ENCODE data around the gene TMEM135. TPM values are rescaled to one million over a fixed set of nuclear protein-coding genes. Genes with fewer than 3 reads are reported as not detected.
A peak's percentile ranks its signal among the peaks of the same experiment; 100 is the strongest.
"Not testable (repeated sequence)": the region's sequence is repeated elsewhere in the genome, so short reads cannot be mapped to it uniquely, and the experiment has no call there.

The TMEM135 gene
- total RNA-seq, 2 experiments from 2014 or later = 30.1 to 30.8 TPM

DNA sequence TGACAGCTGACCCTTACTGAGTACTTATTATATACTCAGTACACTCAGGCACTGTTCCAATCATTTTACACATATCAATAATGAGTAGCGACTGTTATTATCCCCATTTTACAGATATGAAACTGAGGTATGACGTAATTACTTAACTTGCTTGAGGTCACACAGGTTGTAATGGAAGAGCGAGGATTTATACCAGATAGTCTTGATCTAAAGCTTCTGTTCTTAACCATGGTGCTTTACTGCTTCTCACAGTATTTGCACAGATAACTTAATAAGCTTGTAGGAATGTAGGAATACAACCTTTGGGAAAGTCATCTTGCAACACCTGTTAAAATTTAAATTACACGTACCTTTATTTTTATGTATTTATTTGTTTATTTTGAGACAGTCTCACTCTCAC is 31.7 kb upstream of the TMEM135 start:
- no peak for ATAC-seq
- H3K4me3 Mint-ChIP-seq = no peak overlapping the region
- no peaks in the 10 kb centered on the region for H3K9me3 Mint-ChIP-seq (ENCODE audit: low read depth)
- no peak for DNase-seq
- peaks cover 20% of the 10 kb centered on the region for H3K4me1 Mint-ChIP-seq
- no peaks in the 10 kb centered on the region for H3K36me3 Mint-ChIP-seq
- H3K27me3 Mint-ChIP-seq = no peaks in the 10 kb centered on the region
- CTCF ChIA-PET = no interaction called here
- no peak overlapping the region for H3K27ac Mint-ChIP-seq

- Mint-ChIP-seq H3K27ac (no peak overlapping the region), H3K4me1 (peaks cover 15% of the 10 kb centered on the region), H3K36me3 (no peaks in the 10 kb centered on the region), H3K9me3 (ENCODE audit: low read depth) (no peaks in the 10 kb centered on the region), H3K27me3 (no peaks in the 10 kb centered on the region), H3K4me3 (no peak overlapping the region)
- ATAC-seq (no peak), DNase-seq (no peak)
- CTCF ChIA-PET = no interaction called here
These were observed 29.8 kb upstream of the TMEM135 start for GRCh38 chr11:87007963-87008362.

GRCh38 chr11:87012089-87012488 is 25.6 kb upstream of the TMEM135 start:
- CTCF ChIA-PET = interaction anchor here (1.1 kb wide), 1 partner anchor 251 kb away, joined by 3 read pairs; no protein-coding TSS in a partner anchor

GRCh38 chr11:87012673-87013072 is 25.1 kb upstream of the TMEM135 start:
- ATAC-seq = no peak
- CTCF ChIA-PET = interaction anchor here (1.1 kb wide), 1 partner anchor 250 kb away, joined by 3 read pairs; no protein-coding TSS in a partner anchor

More at GRCh38 chr11:87012089-87012488, 25.6 kb upstream of the TMEM135 start:
- ATAC-seq (no peak), DNase-seq (no peak)
- no peak overlapping the region for H3K27ac Mint-ChIP-seq
- H3K4me1 Mint-ChIP-seq = peaks cover 10% of the 10 kb centered on the region
- H3K27me3 Mint-ChIP-seq = no peaks in the 10 kb centered on the region
- no peak overlapping the region for H3K4me3 Mint-ChIP-seq
- no peaks in the 10 kb centered on the region for H3K36me3 Mint-ChIP-seq
- H3K9me3 Mint-ChIP-seq (ENCODE audit: low read depth) = no peaks in the 10 kb centered on the region

DNA sequence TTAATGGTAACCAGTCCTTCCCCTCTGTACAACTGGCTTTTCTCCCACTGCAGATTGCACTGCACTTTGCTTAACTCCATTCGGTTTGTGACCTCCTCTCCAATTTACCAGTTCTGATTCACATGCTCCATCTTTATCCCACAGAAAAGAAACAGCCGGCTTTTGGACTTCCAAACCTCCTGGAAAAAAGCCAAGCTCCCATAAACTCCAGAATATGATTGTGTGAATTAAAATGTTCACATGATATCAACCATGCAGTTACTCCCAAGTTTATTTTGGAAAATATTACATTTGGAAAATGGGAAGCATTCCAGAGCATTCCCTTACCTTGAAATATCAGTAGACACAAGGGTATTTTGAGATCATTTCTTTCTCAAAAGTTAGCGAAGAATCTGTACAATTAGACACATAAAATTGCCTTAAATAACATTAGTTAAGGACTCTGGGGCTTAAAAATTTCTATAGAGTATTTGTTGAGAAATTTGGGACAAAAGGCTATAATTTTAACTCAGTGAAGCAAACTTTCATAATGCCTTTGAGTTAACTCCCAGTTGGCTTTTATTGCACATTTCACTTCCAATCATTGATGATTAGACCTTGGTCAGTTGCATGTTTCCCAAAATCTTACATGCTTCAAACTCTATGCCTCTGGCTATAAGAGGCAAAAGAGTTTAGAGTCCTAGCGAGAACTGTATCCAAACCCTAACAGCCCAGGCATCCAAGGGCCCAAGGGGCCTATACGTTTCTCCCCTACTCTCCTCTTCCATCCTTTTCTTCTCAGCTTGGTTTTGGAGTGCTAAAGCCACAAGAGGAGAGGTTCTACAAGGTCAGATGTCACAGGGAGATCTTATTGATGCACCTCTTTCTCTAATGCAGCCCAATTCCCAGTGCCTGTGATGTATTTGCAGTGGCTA is 23.6 kb upstream of the TMEM135 start:
- H3K36me3 Mint-ChIP-seq = no peaks in the 10 kb centered on the region
- no peaks in the 10 kb centered on the region for H3K9me3 Mint-ChIP-seq (ENCODE audit: low read depth)

More at GRCh38 chr11:87012673-87013072, 25.1 kb upstream of the TMEM135 start:
- Mint-ChIP-seq H3K9me3 (ENCODE audit: low read depth) (no peaks in the 10 kb centered on the region), H3K27me3 (no peaks in the 10 kb centered on the region), H3K36me3 (no peaks in the 10 kb centered on the region), H3K4me3 (no peak overlapping the region), H3K27ac (no peak overlapping the region), H3K4me1 (peaks cover 10% of the 10 kb centered on the region)
- no peak for DNase-seq

GRCh38 chr11:87015645-87016044 is 22.1 kb upstream of the TMEM135 start:
- Mint-ChIP-seq H3K9me3 (ENCODE audit: low read depth) (no peaks in the 10 kb centered on the region), H3K27me3 (no peaks in the 10 kb centered on the region), H3K4me3 (no peak overlapping the region), H3K36me3 (no peaks in the 10 kb centered on the region), H3K27ac (no peak overlapping the region), H3K4me1 (peaks cover 15% of the 10 kb centered on the region)
- CTCF ChIA-PET = interaction anchor here (0.8 kb wide), 1 partner anchor 406 kb away, joined by 3 read pairs; no protein-coding TSS in a partner anchor
- DNase-seq (no peak), ATAC-seq (no peak)

More for the DNA sequence above, 23.6 kb upstream of the TMEM135 start:
- H3K27ac Mint-ChIP-seq = no peak overlapping the region
- H3K27me3 Mint-ChIP-seq = no peaks in the 10 kb centered on the region
- CTCF ChIA-PET = no interaction called here
- no peak for DNase-seq
- ATAC-seq = no peak
- peaks cover 10% of the 10 kb centered on the region for H3K4me1 Mint-ChIP-seq
- H3K4me3 Mint-ChIP-seq = no peak overlapping the region

DNA sequence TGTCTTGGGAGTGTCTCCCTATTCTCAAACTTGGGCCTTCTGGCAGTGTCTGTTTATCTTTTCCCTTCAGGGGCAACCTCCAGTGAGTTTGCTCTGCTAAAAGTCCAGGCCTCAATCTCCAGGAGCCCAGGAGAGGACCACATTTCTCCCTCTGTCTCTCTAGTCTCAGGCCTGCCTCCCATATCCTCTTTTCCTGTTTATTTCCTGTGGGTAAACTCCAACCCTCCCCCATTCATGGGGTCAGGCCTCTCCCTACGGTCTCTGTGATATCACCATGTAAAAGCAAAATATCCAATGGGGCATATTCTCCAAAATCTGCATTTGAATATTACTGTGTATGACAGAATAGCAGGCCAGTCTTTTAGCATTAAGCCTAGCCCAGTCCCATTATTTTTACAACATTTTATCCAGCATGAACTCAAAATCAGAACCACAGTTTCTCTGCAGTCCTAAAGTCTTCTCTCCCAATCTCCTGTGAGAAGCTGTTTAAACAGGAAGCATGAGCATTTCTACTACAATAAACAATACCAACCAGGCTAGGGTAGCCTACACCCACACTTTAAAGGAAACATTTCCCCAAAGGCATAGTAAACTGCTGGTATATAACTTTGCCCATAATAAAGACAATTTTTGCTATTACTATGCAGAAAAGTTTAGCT is 18.0 kb upstream of the TMEM135 start:
- Mint-ChIP-seq H3K4me3 (no peak overlapping the region), H3K36me3 (no peaks in the 10 kb centered on the region), H3K4me1 (peaks cover 27% of the 10 kb centered on the region), H3K27ac (no peak overlapping the region), H3K9me3 (ENCODE audit: low read depth) (no peaks in the 10 kb centered on the region), H3K27me3 (no peaks in the 10 kb centered on the region)
- CTCF ChIA-PET = no interaction called here
- DNase-seq (no peak), ATAC-seq (no peak)

GRCh38 chr11:87020336-87020735 is 17.4 kb upstream of the TMEM135 start:
- CTCF ChIA-PET = no interaction called here
- ATAC-seq (no peak), DNase-seq (no peak)
- Mint-ChIP-seq H3K4me3 (no peak overlapping the region), H3K27me3 (no peaks in the 10 kb centered on the region), H3K4me1 (peaks cover 27% of the 10 kb centered on the region), H3K27ac (no peak overlapping the region), H3K9me3 (ENCODE audit: low read depth) (no peaks in the 10 kb centered on the region), H3K36me3 (no peaks in the 10 kb centered on the region)

- ATAC-seq (no peak), DNase-seq (no peak)
- Mint-ChIP-seq H3K27me3 (no peaks in the 10 kb centered on the region), H3K4me1 (peaks cover 27% of the 10 kb centered on the region), H3K36me3 (no peaks in the 10 kb centered on the region), H3K4me3 (no peak overlapping the region), H3K27ac (no peak overlapping the region), H3K9me3 (ENCODE audit: low read depth) (no peaks in the 10 kb centered on the region)
- CTCF ChIA-PET = interaction anchor here (0.9 kb wide), 1 partner anchor 17 kb away, joined by 4 read pairs; the partner anchor contains the start of gene TMEM135
These were observed 16.9 kb upstream of the TMEM135 start for GRCh38 chr11:87020764-87021365.

DNA sequence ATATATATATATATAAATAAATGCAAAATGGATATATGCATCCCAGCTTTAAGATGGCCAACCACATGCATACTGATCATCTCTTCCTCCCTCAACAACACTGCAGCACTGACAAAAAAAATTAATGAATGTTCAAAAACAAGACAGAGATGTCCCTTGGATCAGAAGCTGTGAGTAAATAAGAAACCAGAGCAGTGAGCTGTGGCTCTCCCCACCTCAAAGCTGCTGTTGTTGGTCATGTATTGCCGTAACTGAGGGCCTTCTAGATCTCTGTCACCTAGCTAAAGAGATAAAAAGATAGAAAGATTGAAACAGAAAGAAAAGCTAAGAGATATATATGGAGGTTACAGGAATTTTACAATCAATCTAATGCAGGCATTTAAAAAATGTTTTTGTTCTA is 15.5 kb upstream of the TMEM135 start:
- DNase-seq (peak; percentile 75), ATAC-seq (peak; percentile 89)
- Mint-ChIP-seq H3K27me3 (peaks cover 2% of the 10 kb centered on the region), H3K27ac (peak overlapping the region; percentile 51), H3K4me1 (peaks cover 27% of the 10 kb centered on the region), H3K36me3 (no peaks in the 10 kb centered on the region), H3K4me3 (no peak overlapping the region), H3K9me3 (ENCODE audit: low read depth) (no peaks in the 10 kb centered on the region)
- CTCF ChIA-PET = interaction anchor here (0.8 to 1.4 kb wide), 3 partner anchors 12 to 284 kb away, joined by 3 to 4 read pairs (median 3); no protein-coding TSS in a partner anchor

- peak; percentile 38 for ATAC-seq
- H3K4me3 Mint-ChIP-seq = no peak overlapping the region
- CTCF ChIA-PET = interaction anchor here (1.3 to 1.4 kb wide), 2 partner anchors 11 to 283 kb away, joined by 3 to 4 read pairs; no protein-coding TSS in a partner anchor
These were observed 15.0 kb upstream of the TMEM135 start for GRCh38 chr11:87022738-87023137.

DNA sequence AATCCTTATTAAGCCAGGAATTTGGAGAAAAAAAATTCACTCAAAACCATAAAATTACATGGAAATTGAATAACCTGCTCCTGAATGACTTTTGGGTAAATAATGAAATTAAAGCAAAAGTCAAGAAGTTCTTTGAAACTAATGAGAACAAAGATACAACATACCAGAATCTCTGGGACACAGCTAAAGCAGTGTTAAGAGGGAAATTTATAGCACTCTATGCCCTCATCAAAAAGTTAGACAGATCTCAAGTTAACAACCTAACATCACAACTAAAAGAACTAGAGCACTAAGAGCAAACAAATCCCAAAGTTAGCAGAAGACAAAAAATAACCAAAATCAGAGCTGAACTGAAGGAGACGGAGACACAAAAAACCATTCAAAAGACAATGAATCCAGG is 11.3 kb upstream of the TMEM135 start:
- H3K9me3 Mint-ChIP-seq (ENCODE audit: low read depth); ATAC-seq; CTCF ChIA-PET; DNase-seq; H3K36me3 Mint-ChIP-seq; H3K27me3 Mint-ChIP-seq; H3K27ac Mint-ChIP-seq; H3K4me3 Mint-ChIP-seq: not testable (repeated sequence)
- H3K4me1 Mint-ChIP-seq = peaks cover 25% of the 10 kb centered on the region

More at GRCh38 chr11:87022738-87023137, 15.0 kb upstream of the TMEM135 start:
- Mint-ChIP-seq H3K4me1 (peaks cover 27% of the 10 kb centered on the region), H3K36me3 (no peaks in the 10 kb centered on the region), H3K27ac (no peak overlapping the region), H3K27me3 (peaks cover 2% of the 10 kb centered on the region), H3K9me3 (ENCODE audit: low read depth) (no peaks in the 10 kb centered on the region)
- no peak for DNase-seq

GRCh38 chr11:87030458-87031054 is 7.2 kb upstream of the TMEM135 start:
- H3K27me3 Mint-ChIP-seq = peaks cover 18% of the 10 kb centered on the region
- peak; percentile 55 for ATAC-seq
- DNase-seq = peak; percentile 57
- H3K27ac Mint-ChIP-seq = no peak overlapping the region
- CTCF ChIA-PET = interaction anchor here (1.6 kb wide), 1 partner anchor 36 kb away, joined by 5 read pairs; no protein-coding TSS in a partner anchor
- H3K4me3 Mint-ChIP-seq = peak overlapping the region; percentile 38
- peaks cover 13% of the 10 kb centered on the region for H3K4me1 Mint-ChIP-seq
- no peaks in the 10 kb centered on the region for H3K9me3 Mint-ChIP-seq (ENCODE audit: low read depth)
- H3K36me3 Mint-ChIP-seq = no peaks in the 10 kb centered on the region

Data from activated CD8-positive, alpha-beta memory T cell treated with anti-CD3 and anti-CD28 coated beads, Interleukin-2, amount 10 ng/mL, durations not matched to agents 7 days and 5 days (primary cell).